Sigmoid colon (tissue), 7 donors: Measurements from ENCODE around the gene TECPR2. TPM values are rescaled to one million over a fixed set of nuclear protein-coding genes. Genes with fewer than 3 reads are reported as not detected.
A peak's percentile ranks its signal among the peaks of the same experiment; 100 is the strongest.

ENCODE experiments used
- DNase-seq: peaks from one replicate; pipeline ENCODE4 v3.0.0-alpha.2; 2019
- H3K27ac ChIP-seq, 4 donors: fragments of 200-600 bp; sonication (generic); one replicate each; pipeline ENCODE4 v1.5.1; 2016 to 2019; ENCODE audit warnings: mild to moderate bottlenecking in 1 of 4
- H3K27me3 ChIP-seq, 3 donors: fragments of 200-600 bp; sonication (generic); one replicate each; pipeline ENCODE4 v1.5.1; 2019; ENCODE audit warnings: mild to moderate bottlenecking in 1 of 3
- H3K36me3 ChIP-seq, 4 donors: fragments of 200-600 bp; sonication (generic); one replicate each; pipeline ENCODE4 v1.5.1; 2016 to 2019
- H3K4me1 ChIP-seq, 4 donors: fragments of 200-600 bp; sonication (generic); one replicate each; pipeline ENCODE4 v1.5.1; 2017 to 2019
- H3K4me3 ChIP-seq, 4 donors: fragments of 200-600 bp; sonication (generic); one replicate each; pipeline ENCODE4 v1.5.1; 2017 to 2019; ENCODE audit warnings: mild to moderate bottlenecking in 2 of 4, moderate library complexity in 1 of 4
- H3K9me3 ChIP-seq, 4 donors: fragments of 200-600 bp in 3 of 4; sonication (generic) in 3 of 4; one replicate each; pipeline versions ENCODE4 v1.5.1 to v1.6.1; 2013 to 2019
- EP300 ChIP-seq, 4 donors: sonication (generic); formaldehyde crosslinking; IDR thresholded peaks; one replicate each; pipeline ENCODE4 v1.6.1; 2017; ENCODE audit warnings: antibody characterized with exemption in 4 of 4
- POLR2A ChIP-seq, 2 donors: fragments of 450-650 bp; IDR thresholded peaks; one replicate each; pipeline ENCODE4 v1.6.1; 2016; ENCODE audit warnings: antibody characterized with exemption in 2 of 2, mild to moderate bottlenecking in 2 of 2, moderate library complexity in 2 of 2
- POLR2AphosphoS5 ChIP-seq, 4 donors: sonication (generic); formaldehyde crosslinking; IDR thresholded peaks; one replicate each; pipeline ENCODE4 v1.6.1; 2017; ENCODE audit warnings: antibody characterized with exemption in 4 of 4
- WGBS, 2 donors: extraction: QIAGEN DNeasy Blood & Tissue Kit; methylation state at CpG; one replicate each; pipeline ENCODE4 v1.1.7; 2013; 5-methylcytosine and 5-hydroxymethylcytosine counted together
- intact Hi-C: fragments of 100-400 bp; cut with DNase I; formaldehyde crosslinking; loops from one replicate; pipeline ENCODE4 v1.15.1; 2023
- polyA plus RNA-seq, 3 donors: library from polyadenylated mRNA; stranded (reverse); fragments of 200-250 nt; gene quantifications; one replicate each; pipeline ENCODE4 v1.2.3, GENCODE V29; 2013
- total RNA-seq, 4 donors: library from RNA; depleted of rRNA; stranded (reverse); fragments of >200 nt; gene quantifications; one replicate each; pipeline ENCODE4 v1.1.0, GENCODE V29; 2016
- TF ChIP-seq, protein P1 (sequence below), 4 experiments: fragments of 450-650 bp in 3 of 4; fragments of 200-600 bp in 1 of 4; IDR thresholded peaks; one replicate each; pipeline ENCODE4 v1.5.1; 2016 to 2019; ENCODE audit warnings: antibody characterized with exemption in 4 of 4, mild to moderate bottlenecking in 3 of 4, moderate library complexity in 2 of 4
- donor health status: healthy with polysubstance abuse.
- donor health status: Bipolar disorder and iron deficiency.
- donor health status: healthy.

The TECPR2 gene
- total and polyA plus RNA-seq, 7 donors: 2.1 to 51.0 (median 15.3) TPM

DNA sequence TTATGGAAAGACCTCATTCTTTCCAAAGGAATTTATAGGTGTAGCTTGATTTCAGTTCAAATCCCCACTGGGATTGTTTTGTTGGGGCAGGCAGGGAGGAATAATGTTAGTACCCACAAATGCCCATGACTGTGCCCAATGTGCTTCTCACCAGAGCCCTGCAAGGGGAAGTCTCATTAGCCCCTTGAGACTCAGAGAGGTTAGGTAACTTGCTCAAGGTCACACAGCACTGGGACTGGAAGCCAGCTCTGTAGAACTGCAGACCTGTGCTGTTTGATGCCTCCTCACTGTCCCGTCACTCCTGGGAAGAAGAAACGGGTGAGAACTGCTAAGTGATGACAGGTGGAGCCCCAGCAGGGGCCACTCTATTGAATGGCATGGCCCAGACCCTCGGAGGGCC, 138.0 kb downstream of the TECPR2 start:
- no peak for DNase-seq
- H3K4me3 ChIP-seq: no peak overlapping the region
- TF ChIP-seq, protein P1, sequence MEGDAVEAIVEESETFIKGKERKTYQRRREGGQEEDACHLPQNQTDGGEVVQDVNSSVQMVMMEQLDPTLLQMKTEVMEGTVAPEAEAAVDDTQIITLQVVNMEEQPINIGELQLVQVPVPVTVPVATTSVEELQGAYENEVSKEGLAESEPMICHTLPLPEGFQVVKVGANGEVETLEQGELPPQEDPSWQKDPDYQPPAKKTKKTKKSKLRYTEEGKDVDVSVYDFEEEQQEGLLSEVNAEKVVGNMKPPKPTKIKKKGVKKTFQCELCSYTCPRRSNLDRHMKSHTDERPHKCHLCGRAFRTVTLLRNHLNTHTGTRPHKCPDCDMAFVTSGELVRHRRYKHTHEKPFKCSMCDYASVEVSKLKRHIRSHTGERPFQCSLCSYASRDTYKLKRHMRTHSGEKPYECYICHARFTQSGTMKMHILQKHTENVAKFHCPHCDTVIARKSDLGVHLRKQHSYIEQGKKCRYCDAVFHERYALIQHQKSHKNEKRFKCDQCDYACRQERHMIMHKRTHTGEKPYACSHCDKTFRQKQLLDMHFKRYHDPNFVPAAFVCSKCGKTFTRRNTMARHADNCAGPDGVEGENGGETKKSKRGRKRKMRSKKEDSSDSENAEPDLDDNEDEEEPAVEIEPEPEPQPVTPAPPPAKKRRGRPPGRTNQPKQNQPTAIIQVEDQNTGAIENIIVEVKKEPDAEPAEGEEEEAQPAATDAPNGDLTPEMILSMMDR (IDR thresholded peaks at IDR 0.05): no peak
- TF ChIP-seq EP300 (IDR thresholded peaks at IDR 0.05) (no peak), POLR2A (IDR thresholded peaks at IDR 0.05) (no peak), POLR2AphosphoS5 (IDR thresholded peaks at IDR 0.05) (no peak)
- H3K36me3 ChIP-seq: peaks cover 0 to 27% (median 19%) of the 10 kb centered on the region in 4 donors
- peaks cover 0 to 21% (median 19%) of the 10 kb centered on the region in 4 donors for H3K4me1 ChIP-seq
- 88% methylated on average over 3 of the region's 3 CpGs for WGBS, 2 donors
- H3K9me3 ChIP-seq: no peaks in the 10 kb centered on the region
- H3K27ac ChIP-seq: peak overlapping the region; percentile 75 to 85 (median 80)
- no peaks in the 10 kb centered on the region for H3K27me3 ChIP-seq
- intact Hi-C loops: no loop called here

DNA sequence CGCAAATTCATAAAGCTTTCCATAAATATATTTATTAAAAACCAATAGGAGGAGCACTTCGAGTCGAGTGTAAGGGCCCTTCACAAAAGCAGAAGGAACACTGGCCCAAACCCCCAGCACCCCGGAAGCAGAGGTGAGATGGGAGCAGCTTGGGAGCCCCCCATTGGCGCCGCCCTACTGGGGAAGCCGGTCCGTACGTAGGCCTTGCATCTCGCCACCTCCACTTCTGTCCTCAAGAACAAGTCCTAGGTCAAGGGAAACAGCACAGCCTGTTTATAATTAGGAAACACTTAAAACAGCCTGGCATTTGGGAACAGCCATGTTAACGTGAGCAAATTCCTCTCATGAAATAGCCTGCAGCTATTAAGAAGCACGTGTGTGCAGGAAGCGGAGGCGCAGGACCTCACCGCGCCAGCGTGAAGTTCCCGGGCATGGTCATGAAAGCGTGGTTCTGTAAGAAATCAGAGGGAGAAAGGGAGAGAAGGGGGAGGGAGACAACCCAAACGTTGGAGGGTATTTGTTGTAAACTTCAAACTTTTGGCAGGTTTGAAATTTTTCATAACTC, 139.1 kb downstream of the TECPR2 start:
- Histone ChIP-seq H3K9me3 (no peaks in the 10 kb centered on the region), H3K4me3 (no peak overlapping the region), H3K27me3 (no peaks in the 10 kb centered on the region), H3K36me3 (peaks cover 4 to 37% (median 22%) of the 10 kb centered on the region in 4 donors), H3K4me1 (peaks cover 0 to 21% (median 19%) of the 10 kb centered on the region in 4 donors), H3K27ac (peak overlapping the region in 2 of 4 donors; percentile 80 to 85)
- no peak for DNase-seq
- intact Hi-C loops: no loop called here
- TF ChIP-seq EP300 (IDR thresholded peaks at IDR 0.05) (no peak), POLR2AphosphoS5 (IDR thresholded peaks at IDR 0.05) (no peak), POLR2A (IDR thresholded peaks at IDR 0.05) (no peak)
- TF ChIP-seq, protein P1 (IDR thresholded peaks at IDR 0.05): no peak
- 88 to 92% methylated on average over 20 of the region's 20 CpGs for WGBS, 2 donors

DNA sequence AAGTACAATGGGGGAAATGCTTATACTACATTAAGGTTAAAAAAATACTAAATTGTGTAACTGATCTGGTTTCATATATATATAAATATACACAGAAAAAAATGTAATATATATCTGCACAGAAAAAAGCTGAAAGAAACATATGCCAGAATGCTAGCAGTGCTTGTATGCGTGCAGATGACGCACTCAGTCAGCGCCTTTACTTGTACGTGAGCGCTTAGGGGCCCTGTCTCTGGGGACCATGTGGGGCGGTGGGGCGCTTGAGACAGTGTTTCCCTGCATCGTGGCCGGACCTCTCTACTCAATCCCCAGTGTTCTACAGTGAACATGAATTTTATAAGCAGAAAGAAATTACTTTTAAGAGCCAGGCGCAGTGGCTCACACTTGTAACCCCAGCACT, 139.8 kb downstream of the TECPR2 start:
- WGBS, 2 donors: 96% methylated on average over 10 of the region's 10 CpGs

DNA sequence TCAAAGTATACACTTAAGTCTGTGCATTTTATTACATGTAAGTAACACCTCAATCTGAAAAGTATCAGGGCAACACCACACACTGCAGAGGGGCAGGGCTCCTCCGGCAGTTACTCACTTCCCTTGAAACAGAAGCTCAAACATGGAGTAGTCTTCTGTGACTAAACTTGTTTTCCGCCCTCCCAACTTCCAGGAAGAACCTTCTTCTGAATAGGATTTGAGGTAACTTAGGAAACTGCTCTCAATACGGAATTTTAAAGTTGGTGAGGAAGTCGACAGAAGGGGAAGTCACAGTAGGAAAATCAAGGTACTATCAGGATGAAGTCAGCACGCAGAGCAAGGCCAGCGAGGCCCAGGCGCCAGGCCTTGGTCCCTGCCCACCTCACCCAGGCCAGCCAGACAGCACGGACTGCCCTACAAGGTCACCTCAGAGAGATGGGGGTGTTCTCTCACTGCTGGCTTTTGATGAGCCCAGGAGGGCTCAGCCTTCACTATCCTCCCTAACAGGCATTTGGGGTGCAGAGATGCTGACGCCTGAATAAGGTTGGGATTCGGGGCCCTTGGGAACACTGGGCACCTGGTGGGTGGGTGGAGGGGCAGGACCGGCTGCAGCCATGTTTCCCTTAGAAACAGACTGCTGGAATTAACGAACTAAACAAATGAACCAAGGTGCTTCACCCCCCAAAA, 141.0 kb downstream of the TECPR2 start:
- Histone ChIP-seq H3K4me1 (peaks cover 0 to 28% (median 26%) of the 10 kb centered on the region in 4 donors), H3K27ac (peak overlapping the region in 3 of 4 donors; percentile 12 to 43 (median 31)), H3K36me3 (peaks cover 6 to 25% (median 10%) of the 10 kb centered on the region in 4 donors), H3K4me3 (no peak overlapping the region), H3K27me3 (no peaks in the 10 kb centered on the region), H3K9me3 (no peaks in the 10 kb centered on the region)
- 73 to 79% methylated on average over 12 of the region's 12 CpGs for WGBS, 2 donors
- intact Hi-C loops: no loop called here
- TF ChIP-seq, protein P1 (IDR thresholded peaks at IDR 0.05): no peak
- TF ChIP-seq POLR2AphosphoS5 (IDR thresholded peaks at IDR 0.05) (no peak), POLR2A (IDR thresholded peaks at IDR 0.05) (no peak), EP300 (IDR thresholded peaks at IDR 0.05) (no peak)
- DNase-seq: no peak

More for the DNA sequence above, 139.8 kb downstream of the TECPR2 start:
- intact Hi-C loops: no loop called here
- Histone ChIP-seq H3K4me1 (peaks cover 0 to 21% (median 19%) of the 10 kb centered on the region in 4 donors), H3K27me3 (no peaks in the 10 kb centered on the region), H3K4me3 (no peak overlapping the region), H3K27ac (peak overlapping the region in 1 of 4 donors; percentile 85), H3K9me3 (no peaks in the 10 kb centered on the region), H3K36me3 (peaks cover 9 to 37% (median 19%) of the 10 kb centered on the region in 4 donors)
- DNase-seq: no peak
- TF ChIP-seq POLR2AphosphoS5 (IDR thresholded peaks at IDR 0.05) (no peak), EP300 (IDR thresholded peaks at IDR 0.05) (no peak), POLR2A (IDR thresholded peaks at IDR 0.05) (no peak)
- TF ChIP-seq, protein P1 (IDR thresholded peaks at IDR 0.05): no peak
